HG03097 (cell line): ENCODE measurements around the gene YTHDF2.
"Not testable (repeated sequence)": the region's sequence is repeated elsewhere in the genome, so short reads cannot be mapped to it uniquely, and the experiment has no call there.

Experiments
- ATAC-seq: cut with Tn5 transposase; IDR thresholded peaks from one replicate; pipeline ENCODE4 v1.9.1; 2021; ENCODE audit not compliant: unreplicated experiment, low FRiP score

The YTHDF2 gene

DNA sequence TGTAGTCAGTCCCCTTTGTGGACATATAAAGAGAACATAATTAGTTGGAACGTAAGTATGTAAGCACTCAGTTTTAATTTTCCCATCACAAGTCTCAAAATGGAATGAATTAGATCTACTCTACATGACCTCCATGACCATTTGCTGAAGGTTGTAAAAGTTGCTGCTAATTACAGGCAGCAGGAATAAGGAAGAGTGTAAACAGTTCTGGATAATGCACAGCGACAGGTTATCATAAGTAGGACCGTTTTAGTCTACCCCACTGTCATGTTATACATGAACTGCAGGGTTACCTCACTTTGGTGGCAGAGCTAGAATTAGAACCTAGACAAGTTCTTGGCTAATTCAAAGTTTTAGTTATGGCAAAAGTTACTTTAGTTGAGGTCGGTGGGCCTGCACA, 21.7 kb downstream of the YTHDF2 start:
- ATAC-seq: no peak

DNA sequence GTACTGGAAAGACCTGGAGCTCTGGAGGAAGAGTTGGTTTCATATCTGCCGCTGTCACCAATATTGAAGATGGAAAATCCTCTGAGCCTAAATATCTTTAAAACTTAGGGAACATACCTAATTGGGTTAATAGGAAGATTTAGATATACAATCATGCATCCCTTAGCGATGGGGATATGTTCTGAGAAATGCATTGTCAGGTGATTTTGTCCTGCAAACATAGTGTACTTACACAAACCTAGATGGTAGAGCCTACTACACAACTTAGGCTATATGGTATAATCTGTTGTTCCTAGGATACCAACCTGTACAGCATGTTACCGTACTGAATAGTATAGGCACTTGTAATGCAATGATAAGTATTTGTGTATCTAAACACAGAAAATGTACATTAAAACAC, 22.5 kb downstream of the YTHDF2 start:
- ATAC-seq: no peak

DNA sequence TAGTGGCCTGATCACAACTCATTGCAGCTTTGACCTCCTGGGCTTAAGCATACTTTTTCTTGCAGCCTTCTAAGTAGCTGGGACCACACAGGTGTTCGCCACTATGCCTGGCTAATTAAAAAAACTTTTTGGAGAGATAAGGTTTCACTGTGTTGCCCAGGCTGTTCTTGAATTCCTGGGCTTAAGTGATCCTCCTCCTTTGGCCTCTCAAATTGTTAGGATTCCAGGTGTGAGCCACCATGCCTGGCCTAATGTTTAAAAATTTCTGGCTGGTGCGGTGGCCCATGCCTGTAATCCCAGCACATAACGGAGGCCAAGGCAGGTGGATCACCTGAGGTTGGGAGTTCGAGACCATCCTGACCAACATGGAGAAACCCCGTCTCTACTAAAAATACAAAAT, 24.4 kb downstream of the YTHDF2 start:
- ATAC-seq: no peak

DNA sequence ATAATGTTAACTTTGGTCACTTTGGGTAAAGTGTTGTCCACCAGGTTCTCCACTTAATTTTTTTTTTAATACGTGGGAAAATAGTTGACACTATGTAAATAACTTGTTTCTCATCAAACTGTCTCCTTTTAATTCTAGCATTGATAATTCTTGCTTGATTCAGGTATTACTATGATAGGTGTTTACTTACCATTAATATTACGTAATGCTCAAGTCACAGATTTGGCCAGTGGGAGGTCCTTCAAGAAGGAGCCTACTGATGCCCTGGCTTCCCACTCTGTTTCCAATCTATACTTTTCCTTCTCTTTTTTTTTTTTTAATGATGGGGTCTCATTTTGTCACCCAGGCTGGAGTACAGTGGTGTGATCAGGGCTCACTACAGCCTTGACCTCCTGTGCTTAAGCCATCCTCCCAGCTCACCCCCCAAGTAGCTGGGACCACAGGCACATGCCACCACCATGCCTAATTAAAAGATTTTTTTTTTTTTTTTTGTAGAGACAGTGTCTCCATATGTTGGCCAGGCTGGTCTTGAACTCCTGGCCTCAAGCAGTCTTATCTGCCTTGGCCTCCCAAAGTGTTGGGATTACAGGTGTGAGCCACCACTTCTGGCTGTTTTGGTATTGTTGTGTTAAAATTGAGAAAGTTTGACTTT, 29.9 kb downstream of the YTHDF2 start:
- no peak for ATAC-seq

DNA sequence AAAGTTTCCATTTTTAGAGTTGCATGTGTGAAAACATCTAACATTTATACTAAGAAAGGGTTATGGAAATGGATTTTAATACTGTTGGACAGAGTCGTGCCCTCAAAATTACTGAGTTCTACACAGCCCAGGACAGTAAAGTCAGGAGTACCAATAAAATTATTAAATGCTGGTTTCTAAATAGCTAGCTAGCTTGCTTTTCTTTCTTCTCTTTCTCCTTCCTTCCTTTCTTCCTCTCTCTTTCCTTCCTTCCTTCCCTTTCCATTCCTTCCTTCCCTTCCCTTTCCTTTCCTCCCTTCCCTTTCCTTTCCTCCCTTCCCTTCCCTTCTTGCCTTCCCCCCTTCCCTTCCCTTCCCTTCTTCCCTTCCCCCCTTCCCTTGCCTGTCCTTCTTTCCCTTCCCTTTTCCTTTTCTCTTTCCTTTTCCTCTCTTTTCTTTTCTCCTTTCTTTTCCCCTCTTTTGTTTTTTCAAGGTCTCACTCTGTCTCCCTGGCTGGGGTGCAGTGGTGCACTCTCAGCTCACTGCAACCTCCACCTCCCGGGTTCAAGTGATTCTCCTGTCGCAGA, 33.9 kb downstream of the YTHDF2 start:
- no peak for ATAC-seq

DNA sequence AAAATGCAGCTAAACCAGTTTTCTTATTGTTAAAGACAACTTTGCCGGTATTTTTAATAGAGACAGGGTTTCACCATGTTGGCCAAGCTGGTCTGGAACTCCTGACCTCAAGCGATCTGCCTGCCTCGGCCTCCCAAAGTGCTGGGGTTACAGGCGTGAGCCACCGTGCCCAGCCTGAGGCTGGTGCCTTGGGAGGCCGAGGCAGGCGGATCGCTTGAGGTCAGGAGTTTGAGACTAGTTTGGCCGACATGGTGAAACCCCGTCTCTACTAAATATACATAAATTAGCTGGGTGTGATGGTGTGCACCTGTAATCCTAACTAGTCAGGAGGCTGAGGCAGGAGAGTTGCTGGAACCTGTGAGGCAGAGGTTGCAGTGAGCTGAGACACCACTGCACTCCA, 35.2 kb downstream of the YTHDF2 start:
- not testable (repeated sequence) for ATAC-seq

DNA sequence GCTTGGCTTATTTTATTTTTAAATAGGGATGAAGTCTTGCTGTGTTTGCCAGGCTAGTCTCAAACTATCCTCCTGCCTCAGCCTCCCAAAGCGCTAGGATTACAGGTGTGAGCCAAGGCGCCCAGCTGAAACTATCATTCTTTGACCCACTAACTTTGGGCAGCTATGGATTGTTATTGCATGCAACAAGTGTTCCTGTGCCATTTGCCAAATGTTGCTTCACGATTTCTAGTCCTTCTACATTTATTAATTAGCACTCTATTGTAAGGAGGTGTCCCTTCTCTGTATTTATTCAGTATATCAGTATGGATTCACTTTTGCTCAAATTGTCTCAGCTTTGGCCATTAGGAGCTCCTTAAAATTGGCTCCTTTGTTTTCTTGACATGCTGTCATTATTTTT, 36.4 kb downstream of the YTHDF2 start:
- no peak for ATAC-seq

DNA sequence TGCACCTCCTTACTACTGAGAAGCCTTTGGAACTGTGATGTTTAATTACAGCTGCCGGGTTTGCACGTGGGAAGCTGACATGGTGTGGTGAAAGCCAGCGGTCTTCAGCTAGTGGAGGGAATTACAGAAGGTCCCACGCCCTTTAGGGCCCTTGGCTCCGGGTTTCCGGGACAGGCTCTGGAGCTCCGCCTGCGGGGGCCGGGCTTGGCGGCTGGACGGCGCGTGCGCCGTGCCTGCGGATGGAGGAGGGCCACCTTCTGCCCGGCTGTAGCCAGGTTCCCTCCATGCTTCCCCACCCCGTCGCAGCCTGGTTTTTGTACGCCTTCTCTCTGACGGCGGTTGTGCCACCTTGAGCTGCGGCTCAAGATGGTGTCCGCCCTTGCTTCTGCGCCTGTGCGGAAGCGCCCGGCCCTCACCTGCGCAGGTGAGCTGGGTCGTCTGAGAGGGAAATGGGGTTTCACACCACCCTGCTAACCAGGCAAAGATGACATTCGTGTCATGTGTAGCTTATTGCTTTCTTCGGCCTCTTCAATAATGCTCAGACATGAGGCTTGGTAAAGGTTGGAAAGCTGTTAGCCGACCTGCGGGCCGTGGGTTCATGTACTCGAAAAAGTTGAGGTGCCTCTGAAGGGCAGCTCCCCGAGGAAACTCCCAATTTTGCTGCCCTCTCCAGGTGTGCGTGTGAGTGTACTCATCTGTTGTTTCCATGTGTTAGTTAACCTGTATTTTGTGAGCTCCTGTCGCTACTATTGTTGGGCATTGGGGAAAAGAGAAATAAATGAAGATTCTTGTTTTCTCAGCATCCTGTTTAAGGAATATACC, 38.6 kb downstream of the YTHDF2 start:
- no peak for ATAC-seq

DNA sequence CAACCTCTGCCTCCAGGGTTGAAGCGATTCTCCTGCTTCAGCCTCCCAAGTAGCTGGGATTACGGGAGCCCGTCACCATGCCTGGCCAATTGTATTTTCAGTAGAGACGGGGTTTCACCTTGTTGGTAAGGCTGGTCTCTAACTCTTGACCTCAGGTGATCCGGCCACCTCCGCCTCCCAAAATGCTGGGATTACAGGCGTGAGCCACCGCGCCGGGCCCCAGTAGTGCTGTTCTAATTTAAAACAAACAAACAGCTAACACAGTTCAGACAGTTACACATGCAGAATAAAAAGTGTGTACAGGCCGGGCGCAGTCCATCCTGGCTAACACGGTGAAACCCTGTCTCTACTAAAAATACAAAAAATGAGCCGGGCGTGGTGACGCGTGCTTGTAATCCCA, 39.6 kb downstream of the YTHDF2 start:
- ATAC-seq: no peak

DNA sequence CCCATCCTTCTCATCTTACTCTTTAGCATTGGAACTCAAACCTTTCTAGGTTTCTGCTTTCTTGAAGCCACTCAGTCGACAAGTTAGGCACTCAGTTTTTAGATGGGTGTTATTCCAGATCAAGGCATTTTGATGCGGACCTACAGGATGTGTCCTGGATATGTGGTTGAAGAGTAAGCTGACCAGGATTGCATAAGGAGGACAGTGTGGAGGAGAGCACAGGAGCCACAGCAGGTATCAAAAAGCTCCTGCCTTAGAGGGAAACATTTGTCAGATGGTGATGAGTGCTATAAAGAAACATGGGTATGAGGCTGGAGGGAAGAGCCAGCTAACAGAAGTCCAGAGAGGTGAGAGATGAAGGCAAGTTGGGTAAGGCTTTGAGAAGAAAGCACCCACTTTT, 41.3 kb downstream of the YTHDF2 start:
- ATAC-seq: no peak

DNA sequence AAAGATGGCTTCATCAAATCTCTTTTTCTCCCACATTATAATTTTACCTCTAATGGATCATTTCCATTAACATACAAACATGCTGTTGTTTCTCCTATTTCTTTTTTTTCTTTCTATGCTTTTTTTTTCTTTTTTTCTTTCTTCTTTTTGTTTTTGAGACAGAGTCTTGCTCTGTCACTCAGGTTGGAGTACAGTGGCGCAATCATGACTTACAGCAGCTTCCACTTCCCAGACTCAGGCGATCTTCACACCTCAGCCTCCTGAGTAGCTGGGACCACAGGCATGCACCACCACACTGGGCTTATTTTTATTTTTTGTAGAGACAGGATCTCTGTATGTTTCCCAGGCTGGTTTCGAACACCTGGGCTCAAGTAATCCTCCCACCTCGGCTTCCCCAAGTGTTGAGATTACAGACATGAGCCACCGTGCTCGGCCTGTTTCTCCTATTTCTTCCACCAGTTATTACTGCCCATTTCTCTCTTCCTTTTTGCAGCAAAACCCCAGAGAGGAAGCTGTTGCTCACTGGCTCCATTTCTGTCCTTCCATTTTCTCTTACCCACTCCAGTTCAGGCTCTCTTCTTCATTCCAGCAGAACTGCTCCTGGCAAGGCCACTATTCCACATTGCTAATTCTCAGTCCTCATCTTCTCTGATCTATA, 43.1 kb downstream of the YTHDF2 start:
- no peak for ATAC-seq

DNA sequence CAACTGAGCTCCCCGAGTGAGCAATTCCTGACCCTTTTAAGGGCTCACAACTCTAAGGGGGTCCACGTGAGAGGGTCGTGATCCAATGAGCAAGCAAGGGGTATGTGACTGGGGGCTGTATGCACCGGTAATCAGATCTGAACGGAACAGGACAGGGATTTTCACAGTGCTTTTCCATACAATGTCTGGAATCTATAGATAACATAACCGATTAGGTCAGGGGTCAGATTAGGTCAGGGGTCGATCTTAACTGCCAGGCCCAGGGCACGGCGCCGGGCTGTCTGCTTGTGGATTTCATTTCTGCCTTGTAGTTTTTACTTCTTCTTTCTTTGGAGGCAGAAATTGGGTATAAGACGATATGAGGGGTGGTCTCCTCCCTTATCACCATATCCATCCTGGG, 44.6 kb downstream of the YTHDF2 start:
- no peak for ATAC-seq

DNA sequence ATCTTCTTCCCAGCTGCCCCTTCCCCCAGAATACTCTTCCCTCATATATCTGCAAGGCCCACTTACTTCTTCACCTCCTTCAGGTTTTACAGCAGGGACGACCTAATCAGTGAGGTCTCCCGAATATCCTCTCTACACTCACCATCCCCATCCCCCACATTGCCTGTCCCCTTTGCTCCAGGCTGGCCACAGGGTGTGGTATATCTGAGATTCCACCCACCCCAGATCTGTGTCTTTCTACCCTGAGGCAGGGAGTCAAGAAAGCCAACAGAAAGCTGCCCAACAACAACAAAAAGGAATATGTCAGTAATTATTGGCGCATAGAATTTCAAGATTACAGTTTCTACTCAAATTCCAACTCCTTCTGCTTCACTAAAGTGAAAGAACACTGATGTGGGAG, 45.3 kb downstream of the YTHDF2 start:
- no peak for ATAC-seq

DNA sequence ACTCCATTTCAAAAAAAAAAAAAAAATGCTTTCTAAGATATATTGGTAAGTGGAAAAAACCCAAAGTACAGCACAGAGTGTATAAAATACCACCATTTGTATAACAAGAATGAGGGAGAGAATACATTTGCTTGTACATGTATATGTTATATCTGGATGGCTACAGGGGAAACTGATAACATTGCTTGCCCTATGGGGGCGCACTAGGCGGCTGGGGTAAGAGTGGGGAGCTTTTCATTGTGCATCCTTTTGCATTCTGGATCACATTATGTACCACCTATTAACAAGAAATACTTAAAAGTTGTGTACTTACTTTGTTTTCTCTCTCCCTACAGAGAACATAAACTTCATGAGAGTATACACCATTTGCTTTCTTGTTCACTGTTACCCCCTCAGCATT, 46.6 kb downstream of the YTHDF2 start:
- ATAC-seq: no peak

DNA sequence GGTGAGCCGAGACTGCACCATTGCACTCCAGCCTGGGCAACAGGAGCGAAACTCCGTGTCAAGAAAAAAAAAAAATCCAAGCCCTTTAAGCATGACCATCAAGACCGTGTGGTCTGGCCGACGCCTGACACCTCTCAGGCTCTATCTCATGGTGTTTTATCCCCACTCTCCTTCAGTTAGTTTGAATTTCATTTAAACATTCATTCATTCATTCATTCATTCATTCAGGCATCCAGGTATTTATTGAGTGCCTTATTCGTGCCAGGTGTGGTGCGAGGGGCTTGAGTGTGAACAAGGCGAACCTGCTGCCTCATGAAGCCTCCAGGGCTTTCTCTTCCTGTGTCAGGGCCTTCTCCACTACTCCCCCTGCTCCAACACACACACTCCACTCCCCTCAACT, 52.7 kb downstream of the YTHDF2 start:
- ATAC-seq: no peak

DNA sequence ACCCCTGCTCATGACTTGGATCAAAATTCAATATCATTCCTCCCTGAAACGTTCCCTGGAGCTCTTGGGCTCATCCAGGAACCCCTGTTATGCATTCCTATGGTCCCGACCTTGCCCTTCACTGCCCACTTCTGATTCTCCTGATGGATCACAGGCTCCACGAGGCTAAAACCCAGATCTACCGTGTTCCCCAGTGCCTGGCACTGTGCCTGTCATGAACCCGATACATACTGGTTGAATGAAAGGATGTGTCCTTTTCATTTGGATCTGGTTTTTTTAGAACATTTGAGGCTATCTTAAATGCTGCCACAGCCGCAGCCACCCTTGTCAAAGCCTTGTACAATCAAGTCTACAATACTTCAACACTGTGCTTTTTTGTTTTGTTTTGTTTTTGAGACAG, 53.1 kb downstream of the YTHDF2 start:
- ATAC-seq: no peak

DNA sequence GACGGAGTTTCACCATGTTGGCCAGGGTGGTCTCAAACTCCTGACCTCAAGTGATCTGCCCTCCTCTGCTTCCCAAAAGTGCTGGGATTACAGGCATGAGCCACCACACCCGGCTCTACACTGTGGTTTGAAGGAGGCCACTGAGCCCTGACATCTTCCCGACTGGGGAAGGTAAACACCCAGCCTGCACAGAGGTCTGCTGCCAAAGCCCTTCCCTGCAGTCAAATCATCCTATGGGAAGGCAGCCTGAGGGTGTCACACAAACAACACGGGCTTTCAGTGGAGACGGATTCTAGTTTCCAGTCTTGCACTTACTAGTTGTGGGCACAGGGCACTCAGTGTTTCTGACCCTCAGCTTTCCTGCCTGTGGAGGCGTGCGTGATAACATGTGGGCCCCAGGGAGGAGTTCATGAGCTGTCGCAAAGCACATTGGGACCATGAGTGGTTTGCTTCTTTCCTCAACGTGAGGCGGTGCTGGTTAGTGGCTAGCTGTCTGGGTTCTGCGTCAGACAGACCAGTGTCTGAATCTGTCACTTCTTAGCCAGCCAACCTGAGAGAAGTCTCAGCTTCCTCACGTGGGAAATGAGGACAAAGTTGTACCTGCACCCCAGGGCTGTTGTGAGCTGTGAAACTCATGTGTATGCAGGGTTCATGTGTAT, 53.8 kb downstream of the YTHDF2 start:
- ATAC-seq: no peak

DNA sequence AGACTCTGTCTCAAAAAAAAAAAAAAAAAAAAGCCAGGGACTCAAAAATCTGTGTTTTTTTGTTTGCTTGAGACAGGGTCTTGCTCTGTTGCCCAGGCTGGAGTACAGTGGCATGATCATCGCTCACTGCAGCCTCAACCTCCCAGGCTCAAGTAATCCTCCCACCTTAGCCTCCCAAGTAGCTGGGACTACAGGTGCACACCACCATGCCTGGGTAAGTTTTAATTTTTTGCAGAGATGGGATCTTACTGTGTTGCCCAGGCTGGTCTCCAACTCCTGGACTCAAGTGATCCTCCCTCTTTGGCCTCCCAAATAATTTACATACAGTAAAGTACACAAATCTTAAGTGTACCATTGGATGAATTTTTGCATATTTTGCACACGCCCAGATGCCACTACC, 55.2 kb downstream of the YTHDF2 start:
- not testable (repeated sequence) for ATAC-seq

DNA sequence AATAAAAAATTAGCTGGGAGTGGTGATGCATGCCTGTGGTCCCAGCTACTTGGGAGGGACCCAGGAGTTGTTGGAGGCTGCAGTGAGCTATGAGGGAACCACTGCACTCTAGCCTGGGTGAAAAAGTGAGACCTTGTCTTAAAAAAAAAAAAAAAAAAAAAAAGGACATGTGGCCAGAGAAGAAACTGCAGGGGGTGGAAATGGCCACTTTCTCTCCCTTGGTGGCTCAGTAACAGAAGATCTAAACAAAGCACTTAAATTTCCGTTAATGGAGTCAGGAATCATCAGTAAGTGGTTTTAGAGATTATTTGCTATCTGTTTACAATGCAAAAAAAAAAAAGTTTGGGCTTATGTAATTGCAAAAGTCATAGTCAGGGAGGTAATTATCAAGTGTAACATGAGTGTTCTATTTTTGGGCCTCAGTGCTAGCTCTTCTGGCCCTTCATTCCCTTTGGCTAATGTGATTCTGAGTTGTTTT, 55.9 kb downstream of the YTHDF2 start:
- ATAC-seq: no peak

DNA sequence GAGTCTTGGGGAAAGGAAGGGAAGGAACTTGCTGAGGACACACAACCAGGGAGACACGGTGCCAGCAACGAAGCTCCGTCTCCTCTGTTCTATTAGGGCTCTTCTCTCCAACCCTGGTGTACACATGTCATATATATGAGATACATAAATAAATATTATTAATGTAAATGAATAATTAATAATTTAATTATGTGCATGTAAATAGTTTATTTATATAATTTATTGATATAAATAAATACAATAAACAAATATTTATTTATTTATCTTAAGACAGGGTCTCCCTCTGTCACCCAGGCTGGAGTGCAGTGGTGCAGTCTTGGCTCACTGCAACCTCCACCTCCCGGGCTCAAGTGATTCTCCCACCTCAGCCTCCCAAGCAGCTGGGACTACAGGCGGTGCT, 57.8 kb downstream of the YTHDF2 start:
- ATAC-seq: not testable (repeated sequence)
